ENCODE data around the gene PHTF2.
A peak's percentile ranks its signal among the peaks of the same experiment; 100 is the strongest.

PHTF2 gene

GRCh38 chr7:77791336-77791735, 7.2 kb upstream of the PHTF2 start (continued):
- 0 out of 2 replicates have a peak, but pooled peaks have one; percentile 21 for TF ChIP-seq ZNF518A (tag by site-specific recombination; conservative IDR thresholded peaks at IDR 0.05; ENCODE audit: low read depth)
- peak; percentile 49; the same call in 1 of the 2 replicates for TF ChIP-seq ZNF18 (tag by site-specific recombination; IDR thresholded peaks at IDR 0.05)
- TF ChIP-seq PATZ1 (tag by site-specific recombination; IDR thresholded peaks at IDR 0.05), result 0 out of 2 replicates have a peak, but pooled peaks have one; percentile 20
- no peak for TF ChIP-seq ELK4 (IDR thresholded peaks at IDR 0.05; ENCODE audit: borderline replicate concordance, low read depth, low read length)
- TF ChIP-seq RBAK (tag by site-specific recombination; IDR thresholded peaks at IDR 0.05), result no peak
- peak; percentile 79 for TF ChIP-seq SCRT2 (tag by site-specific recombination; IDR thresholded peaks at IDR 0.05)
- TF ChIP-seq ZNF341 (tag by site-specific recombination; IDR thresholded peaks at IDR 0.05; ENCODE audit: low read depth), result no peak
- no peak for TF ChIP-seq YY1 (tag by site-specific recombination; IDR thresholded peaks at IDR 0.05)
- TF ChIP-seq ZNF221 (tag by site-specific recombination; IDR thresholded peaks at IDR 0.05; ENCODE audit: borderline replicate concordance), result no peak
- peak; percentile 66 for TF ChIP-seq ZNF843 (tag by site-specific recombination; IDR thresholded peaks at IDR 0.05)
- TF ChIP-seq FEZF1 (tag by site-specific recombination; IDR thresholded peaks at IDR 0.05), result peak; percentile 56; the same call in 1 of the 2 replicates
- TF ChIP-seq GLIS1 (tag by site-specific recombination; IDR thresholded peaks at IDR 0.05), result peak; percentile 76
- TF ChIP-seq BCL11A (tag by site-specific recombination; IDR thresholded peaks at IDR 0.05; ENCODE audit: low read depth), result peak; percentile 62
- TF ChIP-seq ZFP69B (tag by site-specific recombination; IDR thresholded peaks at IDR 0.05), result 0 out of 2 replicates have a peak, but pooled peaks have one; percentile 37
- peak; percentile 50; the same call in 1 of the 2 replicates for TF ChIP-seq OVOL3 (tag by site-specific recombination; IDR thresholded peaks at IDR 0.05)
- no peak for TF ChIP-seq ZNF335 (tag by site-specific recombination; conservative IDR thresholded peaks at IDR 0.05)
- TF ChIP-seq IKZF3 (tag by site-specific recombination; IDR thresholded peaks at IDR 0.05), result peak; percentile 68; the same call in 1 of the 2 replicates

GRCh38 chr7:77791956-77792355, 6.6 kb upstream of the PHTF2 start:
- H3K27ac ChIP-seq (ENCODE audit: extremely low read depth, low read depth, low read length), result 0 out of 2 replicates have a peak overlapping the region, but pooled peaks have one; percentile 21
- ChIA-PET CTCF (interaction anchor here (1.4 kb wide), 1 partner anchor 32 kb away, joined by 6 read pairs; no protein-coding TSS in a partner anchor), POLR2A (no interaction called here)
- TF ChIP-seq ZBTB49 (tag by site-specific recombination; IDR thresholded peaks at IDR 0.05; ENCODE audit: low read depth) (no peak), ZNF366 (tag by site-specific recombination; conservative IDR thresholded peaks at IDR 0.05) (no peak), ZFHX2 (tag by site-specific recombination; conservative IDR thresholded peaks at IDR 0.05) (no peak), PRDM1 (tag by site-specific recombination; IDR thresholded peaks at IDR 0.05) (no peak), ZNF561 (tag by site-specific recombination; IDR thresholded peaks at IDR 0.05; ENCODE audit: borderline replicate concordance) (no peak), INSM2 (tag by site-specific recombination; IDR thresholded peaks at IDR 0.05) (no peak), MEIS1 (CRISPR knock-in tag; IDR thresholded peaks at IDR 0.05; ENCODE audit: borderline replicate concordance) (no peak)

More at GRCh38 chr7:77791956-77792355, 6.6 kb upstream of the PHTF2 start:
- Histone ChIP-seq H3K4me1 (ENCODE audit: control insufficient read depth, insufficient read depth, low read length) (peaks cover 12% of the 10 kb centered on the region), H3K4me3 (ENCODE audit: low read depth, low read length) (no peak overlapping the region), H3K9me3 (ENCODE audit: control insufficient read depth, insufficient read depth, low read depth, low read length) (no peaks in the 10 kb centered on the region), H3K36me3 (ENCODE audit: control insufficient read depth in 2 of 2, insufficient read depth in 1 of 2, low read length in 2 of 2) (peaks cover 4% of the 10 kb centered on the region in 2 experiments; a peak in 2 of 3 replicates)
